SK-N-SH (cell line): ENCODE data around the gene ZDHHC12. TPM values are rescaled to one million over a fixed set of nuclear protein-coding genes. Genes with fewer than 3 reads are reported as not detected.

Experiments
- CTCF ChIA-PET: fragments of 300-600, 350-600 bp; formaldehyde crosslinking; extraction: SDS; loops from one replicate; lab custom pipeline; 2021; lab: Yijun Ruan, JAX
- POLR2A ChIA-PET: fragments of 350-600 bp; sonication (Branson Sonifier 250); formaldehyde crosslinking; extraction: SDS; loops from one replicate; lab custom pipeline; 2020; ENCODE audit warnings: antibody characterized with exemption, inconsistent platforms; lab: Yijun Ruan, JAX
- DNase-seq: peaks from one replicate; pipeline ENCODE4 v3.0.0; 2012
- H2AFZ ChIP-seq: fragments of 200-600 bp; sonication (generic); 2 replicates; pipeline ENCODE4 v1.8.1; 2016; ENCODE audit warnings: antibody characterized with exemption, mild to moderate bottlenecking, low read depth
- H3F3A ChIP-seq: fragments of 200-600 bp; sonication (generic); replicated peaks from 2 replicates; pipeline ENCODE3; 2016; ENCODE audit warnings: antibody characterized with exemption, mild to moderate bottlenecking; ENCODE audit not compliant: insufficient read depth
- H3K27ac ChIP-seq, 2 experiments: fragments of 200-500 bp in 1 of 2; fragments of 200-600 bp in 1 of 2; sonication (Bioruptor generic) in 1 of 2; sonication (generic), shearing (Covaris generic) in 1 of 2; 2 replicates each; pipeline versions ENCODE4 v1.5.1 to v1.6.1; 2014 to 2016; ENCODE audit warnings: low read depth in 2 of 2, inconsistent platforms in 1 of 2, low read length in 1 of 2, mild to moderate bottlenecking in 1 of 2, mixed read lengths in 1 of 2
- H3K27me3 ChIP-seq: fragments of 200-600 bp; sonication (generic), shearing (Covaris generic); 2 replicates; pipeline ENCODE4 v1.6.1; 2016; ENCODE audit warnings: mixed run types; ENCODE audit not compliant: insufficient read depth
- H3K36me3 ChIP-seq, 2 experiments: fragments of 200-500 bp in 1 of 2; fragments of 200-600 bp in 1 of 2; sonication (Bioruptor generic) in 1 of 2; sonication (generic) in 1 of 2; replicated peaks in 1 of 2; 2 replicates each; pipeline versions ENCODE3 to v1.5.1; 2014 to 2016; ENCODE audit warnings: low read length in 1 of 2, mild to moderate bottlenecking in 1 of 2; ENCODE audit not compliant: insufficient read depth in 2 of 2, control insufficient read depth in 1 of 2
- H3K4me1 ChIP-seq, 2 experiments: fragments of 200-500 bp in 1 of 2; fragments of 200-600 bp in 1 of 2; sonication (Bioruptor generic) in 1 of 2; sonication (generic), shearing (Covaris generic) in 1 of 2; 2 replicates each; pipeline versions ENCODE4 v1.5.1 to v1.6.1; 2014 to 2016; ENCODE audit warnings: low read depth in 1 of 2, low read length in 1 of 2, mixed run types in 1 of 2; ENCODE audit not compliant: insufficient read depth in 2 of 2, control insufficient read depth in 1 of 2
- H3K4me2 ChIP-seq: fragments of 200-600 bp; sonication (generic), shearing (Covaris generic); 2 replicates; pipeline ENCODE4 v1.6.1; 2017; ENCODE audit warnings: mixed run types
- H3K4me3 ChIP-seq, 2 experiments: fragments of 200-500 bp in 1 of 2; fragments of 200-600 bp in 1 of 2; sonication (Bioruptor generic) in 1 of 2; sonication (generic), shearing (Covaris generic) in 1 of 2; 2 replicates each; pipeline versions ENCODE4 v1.5.1 to v1.8.1; 2014 to 2016; ENCODE audit warnings: low read depth in 2 of 2, inconsistent platforms in 1 of 2, low read length in 1 of 2, mild to moderate bottlenecking in 1 of 2, mixed read lengths in 1 of 2, moderate library complexity in 1 of 2
- H3K79me2 ChIP-seq: fragments of 200-600 bp; sonication (generic); 2 replicates; pipeline ENCODE4 v1.8.1; 2017; ENCODE audit warnings: mild to moderate bottlenecking; ENCODE audit not compliant: insufficient read depth
- H3K9ac ChIP-seq: fragments of 200-600 bp; sonication (generic); 2 replicates; pipeline ENCODE4 v1.6.1; 2017; ENCODE audit warnings: mixed run types
- H3K9me2 ChIP-seq: fragments of 200-600 bp; sonication (generic); 2 replicates; pipeline ENCODE4 v1.6.1; 2017; ENCODE audit warnings: mixed run types
- H3K9me3 ChIP-seq: fragments of 200-600 bp; sonication (generic); 2 replicates; pipeline ENCODE4 v1.6.1; 2017; ENCODE audit warnings: mixed run types, mild to moderate bottlenecking, moderate library complexity
- H4K20me1 ChIP-seq: fragments of 200-600 bp; sonication (generic); 2 replicates; pipeline ENCODE4 v1.6.1; 2017; ENCODE audit warnings: mild to moderate bottlenecking, mixed run types; ENCODE audit not compliant: insufficient read depth
- CHD2 ChIP-seq: fragments of 150-350 bp; IDR thresholded peaks from 2 replicates; pipeline ENCODE4 v1.6.1; 2018; ENCODE audit warnings: low read length; ENCODE audit not compliant: partially characterized antibody
- CTCF ChIP-seq: fragments of 200-600 bp; sonication (generic); IDR thresholded peaks from 2 replicates; pipeline ENCODE4 v1.6.1; 2017; ENCODE audit warnings: antibody characterized with exemption, mild to moderate bottlenecking, moderate library complexity
- FOSL2 ChIP-seq: IDR thresholded peaks from 2 replicates; pipeline ENCODE4 v1.4.0; 2012; ENCODE audit warnings: low read depth, mild to moderate bottlenecking, moderate library complexity, borderline replicate concordance
- FOXJ3 ChIP-seq: sonication (generic); formaldehyde crosslinking; IDR thresholded peaks from 2 replicates; pipeline ENCODE4 v1.5.1; 2020; ENCODE audit warnings: mild to moderate bottlenecking, missing genetic modification reagents
- FOXM1 ChIP-seq: IDR thresholded peaks from 2 replicates; pipeline ENCODE4 v1.4.0; 2012; ENCODE audit warnings: low read depth, mild to moderate bottlenecking
- IRF3 ChIP-seq: fragments of 150-350 bp; IDR thresholded peaks from 2 replicates; pipeline ENCODE4 v1.6.1; 2016; ENCODE audit warnings: mild to moderate bottlenecking, low read depth, low read length
- POLR2AphosphoS5 ChIP-seq: IDR thresholded peaks from 2 replicates; pipeline ENCODE4 v1.6.1; 2012; ENCODE audit warnings: low read depth, low read length
- RFX5 ChIP-seq: IDR thresholded peaks from 2 replicates; pipeline ENCODE4 v1.6.1; 2012; ENCODE audit warnings: mild to moderate bottlenecking, improper control_type of control experiment, low read length
- SMC3 ChIP-seq: IDR thresholded peaks from 2 replicates; pipeline ENCODE4 v1.6.1; 2012; ENCODE audit warnings: low read depth, low read length, improper control_type of control experiment
- TCF12 ChIP-seq: IDR thresholded peaks from 2 replicates; pipeline ENCODE4 v1.4.0; 2012
- WGBS: methylation state at CpG from one replicate; pipeline ENCODE4 v1.1.6; 2017; ENCODE audit warnings: low lambda C conversion rate; 5-methylcytosine and 5-hydroxymethylcytosine counted together
- polyA plus RNA-seq, 3 experiments: library from polyadenylated mRNA; depleted of rRNA; stranded (reverse); fragments of >200 nt; gene quantifications; 2 replicates each; pipeline ENCODE4 v1.2.3, GENCODE V29; 2012

Gene ZDHHC12
- polyA plus RNA-seq, 1 of the 3 experiments (the other 2 are of a cell fraction) = 51.3 TPM

GRCh38 chr9:128727640-128728248 lies 3.8 kb upstream of the ZDHHC12 start:
- H3K79me2 ChIP-seq = no peaks in the 10 kb centered on the region
- H3K4me2 ChIP-seq = no peak overlapping the region
- H3K27ac ChIP-seq = no peak overlapping the region
- no peak overlapping the region for H3K9ac ChIP-seq
- no peak for DNase-seq
- H3K4me3 ChIP-seq = no peak overlapping the region
- H3K9me3 ChIP-seq = no peaks in the 10 kb centered on the region
- CTCF ChIA-PET = interaction anchor here (1.0 to 1.3 kb wide), 2 partner anchors 24 to 65 kb away, joined by 3 read pairs; no protein-coding TSS in a partner anchor
- peaks cover 0 to 1% of the 10 kb centered on the region in 2 experiments for H3K36me3 ChIP-seq
- no peak for TF ChIP-seq FOXM1
- no peak for TF ChIP-seq TCF12
- TF ChIP-seq FOSL2 = no peak
- TF ChIP-seq IRF3 = no peak
- TF ChIP-seq FOXJ3 (CRISPR knock-in tag) = no peak
- TF ChIP-seq, all 33 proteins: peak for 0
- no peaks in the 10 kb centered on the region for H3K9me2 ChIP-seq
- H4K20me1 ChIP-seq = no peaks in the 10 kb centered on the region
- H3F3A ChIP-seq = peaks cover 11% of the 10 kb centered on the region
- no peak overlapping the region for H2AFZ ChIP-seq
- 97% methylated on average over 5 of the region's 5 CpGs for WGBS
- POLR2A ChIA-PET = no interaction called here
- peaks cover 0 to 32% of the 10 kb centered on the region in 2 experiments; a peak in 1 of 4 replicates for H3K4me1 ChIP-seq
- H3K27me3 ChIP-seq = no peaks in the 10 kb centered on the region

GRCh38 chr9:128724744-128725211 lies 851 bp upstream of the ZDHHC12 start:
- Histone ChIP-seq H3K9me3 (no peaks in the 10 kb centered on the region), H3K36me3 (peaks cover 0 to 7% of the 10 kb centered on the region in 2 experiments), H3K4me2 (peak overlapping the region; percentile 84), H3F3A (peaks cover 6% of the 10 kb centered on the region), H3K4me3 (peak overlapping the region; percentile 70 to 75), H3K27me3 (no peaks in the 10 kb centered on the region), H3K27ac (peak overlapping the region in 1 of 2 experiments; percentile 39; a peak in 1 of 4 replicates), H3K79me2 (no peaks in the 10 kb centered on the region), H2AFZ (peak overlapping the region; percentile 56; the same call in 1 of the 2 replicates), H3K9ac (peak overlapping the region; percentile 47), H3K4me1 (peaks cover 0 to 29% of the 10 kb centered on the region in 2 experiments; a peak in 1 of 4 replicates), H3K9me2 (no peaks in the 10 kb centered on the region), H4K20me1 (no peaks in the 10 kb centered on the region)
- WGBS = 44% methylated on average over 10 of the region's 10 CpGs
- ChIA-PET CTCF (interaction anchor here (0.6 to 1.9 kb wide), 9 partner anchors 8 to 127 kb away, joined by 3 to 12 read pairs (median 4); partner anchors contain the start of genes ENDOG, PKN3, SET and SPOUT1), POLR2A (interaction anchor here (0.5 to 1.4 kb wide), 5 partner anchors 18 to 306 kb away, joined by 3 to 6 read pairs (median 4); no protein-coding TSS in a partner anchor)
- peak; percentile 74 for DNase-seq
- TF ChIP-seq POLR2AphosphoS5 (peak; percentile 28; the same call in 1 of the 2 replicates), RFX5 (peak; percentile 40; the same call in 1 of the 2 replicates), SMC3 (no peak), CHD2 (no peak), CTCF (no peak)
